Suprapubic skin (tissue), 4 donors: ENCODE data around the gene SAMD4A.

Experiments used
- CTCF ChIP-seq, 2 donors: fragments of 200-600 bp in 1 of 2; fragments of 450-650 bp in 1 of 2; sonication (generic) in 1 of 2; IDR thresholded peaks; one replicate each; pipeline ENCODE4 v1.5.1; 2016 to 2019; ENCODE audit warnings: antibody characterized with exemption in 2 of 2, mild to moderate bottlenecking in 1 of 2, moderate library complexity in 1 of 2
- EP300 ChIP-seq: sonication (generic); formaldehyde crosslinking; IDR thresholded peaks from one replicate; pipeline ENCODE4 v1.6.1; 2017; ENCODE audit warnings: antibody characterized with exemption
- POLR2AphosphoS5 ChIP-seq, 3 donors: sonication (generic); formaldehyde crosslinking; IDR thresholded peaks; one replicate each; pipeline ENCODE4 v1.6.1; 2017; ENCODE audit warnings: antibody characterized with exemption in 3 of 3

- TF ChIP-seq CTCF (IDR thresholded peaks at IDR 0.05) (no peak), POLR2AphosphoS5 (IDR thresholded peaks at IDR 0.05) (no peak), EP300 (no peak)
These were observed 273.4 kb downstream of the SAMD4A start for GRCh38 chr14:54840336-54840735.
